K562 (cell line): ENCODE results near the gene NUP50. TPM values are rescaled to one million over a fixed set of nuclear protein-coding genes. Genes with fewer than 3 reads are reported as not detected.

Experiments
- CREBBP ChIP-seq: IDR thresholded peaks from one replicate; pipeline ENCODE4 v1.6.1; 2012; ENCODE audit warnings: low read depth, mild to moderate bottlenecking, control low read depth, inconsistent platforms, low read length
- CUX1 ChIP-seq: fragments of 200-800 bp; sonication (Bioruptor generic); IDR thresholded peaks from 2 replicates; pipeline ENCODE4 v1.6.1; 2016; ENCODE audit warnings: missing genetic modification characterization, missing compliant biosample characterization
- CXXC5 ChIP-seq: fragments of 250-450 bp; sonication (Bioruptor Pico); IDR thresholded peaks from 2 replicates; pipeline ENCODE4 v1.8.0; 2022; ENCODE audit warnings: inconsistent platforms, mild to moderate bottlenecking, moderate library complexity
- EP300 ChIP-seq: IDR thresholded peaks from 2 replicates; pipeline ENCODE4 v1.6.1; 2012; ENCODE audit warnings: low read length, improper control_type of control experiment
- EWSR1 ChIP-seq: fragments of 450-650 bp; IDR thresholded peaks from 2 replicates; pipeline ENCODE4 v1.6.1; 2018; ENCODE audit warnings: borderline replicate concordance, mild to moderate bottlenecking, low read depth, moderate library complexity; ENCODE audit not compliant: partially characterized antibody
- FOXA1 ChIP-seq: fragments of 450-650 bp; IDR thresholded peaks from 2 replicates; pipeline ENCODE4 v1.6.1; 2016; ENCODE audit warnings: mild to moderate bottlenecking, borderline replicate concordance
- HMGN3 ChIP-seq: IDR thresholded peaks from 2 replicates; pipeline ENCODE4 v1.6.1; 2011; ENCODE audit warnings: borderline replicate concordance, low read depth, mild to moderate bottlenecking, mixed read lengths, low read length; ENCODE audit not compliant: insufficient read length; ENCODE audit errors: extremely low read depth
- ID3 ChIP-seq, 2 experiments: fragments of 250-450 bp in 1 of 2; fragments of 450-650 bp in 1 of 2; sonication (Bioruptor Pico) in 1 of 2; IDR thresholded peaks; 2 replicates each; pipeline versions ENCODE4 v1.6.1 to v1.8.0; 2016 to 2021; ENCODE audit warnings: mild to moderate bottlenecking in 2 of 2, moderate library complexity in 2 of 2, missing compliant biosample characterization in 1 of 2, missing genetic modification characterization in 1 of 2
- RNF219 ChIP-seq: fragments of 250-450 bp; sonication (Bioruptor Pico); IDR thresholded peaks from 2 replicates; pipeline ENCODE4 v1.5.0; 2022; ENCODE audit warnings: mild to moderate bottlenecking
- SIN3B ChIP-seq: fragments of 450-650 bp; IDR thresholded peaks from 2 replicates; pipeline ENCODE4 v1.6.1; 2017; ENCODE audit warnings: low read depth, mild to moderate bottlenecking, moderate library complexity
- THAP12 ChIP-seq: fragments of 250-450 bp; sonication (Bioruptor Pico); IDR thresholded peaks from 2 replicates; pipeline ENCODE4 v1.9.0; 2021; ENCODE audit warnings: mild to moderate bottlenecking, inconsistent platforms
- ZNF239 ChIP-seq: fragments of 250-450 bp; sonication (Bioruptor Pico); IDR thresholded peaks from 2 replicates; pipeline ENCODE4 v1.4.0; 2020; ENCODE audit warnings: mild to moderate bottlenecking
- polyA plus RNA-seq, 8 experiments: library from polyadenylated mRNA; depleted of rRNA in 4 of 8; stranded (reverse) in 5 of 8; unstranded in 3 of 8; fragments of >200 nt; fragmentation: Nextera tagmentation in 2 of 8; fragmentation: Illumina TruSeq in 1 of 8; extraction: Ambion mirVana in 2 of 8; extraction: Trizol in 1 of 8; gene quantifications; 2 replicates each; pipeline versions ENCODE4 v1.2.1 to v1.2.3, GENCODE V29; 2011 to 2014; ENCODE audit warnings: inconsistent platforms in 1 of 8, missing spikeins in 1 of 8
- total RNA-seq, 7 experiments: library from RNA; depleted of rRNA in 6 of 7; stranded (reverse); fragments of >200 nt in 6 of 7; fragmentation: Illumina TruSeq in 2 of 7; extraction: Trizol in 2 of 7; gene quantifications; 2 replicates each; pipeline versions ENCODE4 v1.2.1 to v1.2.3, GENCODE V29; 2011 to 2021; ENCODE audit warnings: low replicate concordance in 1 of 7
- TF ChIP-seq, protein P1 (sequence below): fragments of 250-450 bp; sonication (Bioruptor Pico); IDR thresholded peaks from 2 replicates; pipeline ENCODE4 v1.5.0; 2021; ENCODE audit warnings: mild to moderate bottlenecking, borderline replicate concordance

NUP50 gene
- total and polyA plus RNA-seq, 9 of the 15 experiments (the other 6 are each of a cell fraction or from before 2014, with no cell fraction given): 23.8 to 83.7 (median 55.3) TPM

DNA sequence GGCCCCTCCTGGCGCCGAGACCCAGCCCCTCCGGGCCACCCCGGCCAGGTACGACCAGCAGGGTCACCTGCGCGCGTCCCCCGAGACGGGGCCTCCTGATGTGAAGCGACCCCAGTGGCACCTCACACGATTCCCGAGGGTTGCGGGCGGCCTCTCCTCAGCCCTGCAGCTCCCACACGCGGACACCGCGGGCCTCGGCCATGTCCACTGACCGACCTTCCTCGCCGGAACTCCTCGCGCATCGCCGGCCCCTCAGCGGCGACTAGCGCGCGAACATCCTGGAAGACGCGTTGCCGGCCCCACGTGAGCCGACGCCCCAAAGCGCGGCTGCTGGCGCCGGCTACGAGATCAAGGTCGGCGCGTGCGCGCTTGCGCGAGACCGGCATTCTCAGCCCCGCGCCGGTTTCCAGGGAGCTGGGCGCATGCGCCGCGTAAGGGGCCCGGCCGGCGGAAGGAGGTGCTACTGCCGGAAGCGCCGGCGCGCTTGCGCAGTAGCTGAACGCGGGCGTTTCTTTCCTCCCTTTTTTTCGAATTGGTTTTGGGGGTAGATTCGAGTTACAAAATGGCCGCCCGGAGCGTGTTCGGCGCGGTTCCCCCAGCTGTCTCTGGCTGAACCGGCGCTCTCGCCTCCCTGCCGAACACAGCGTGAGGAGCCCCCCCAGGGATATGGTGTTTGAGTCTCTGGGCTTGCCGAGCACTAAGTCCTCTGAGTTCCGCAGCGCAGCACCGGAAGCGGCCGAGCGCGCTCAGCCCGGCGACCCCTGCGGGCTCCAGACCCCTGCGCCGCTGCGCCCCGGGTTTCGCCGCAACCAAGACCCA is at the start of gene NUP50 (continued):
- TF ChIP-seq CXXC5 (CRISPR knock-in tag): peak; percentile 98
- no peak for TF ChIP-seq CREBBP
- TF ChIP-seq SIN3B: no peak
- no peak for TF ChIP-seq EWSR1
- peak; percentile 16 for TF ChIP-seq HMGN3
- no peak for TF ChIP-seq EP300
- TF ChIP-seq, protein P1, sequence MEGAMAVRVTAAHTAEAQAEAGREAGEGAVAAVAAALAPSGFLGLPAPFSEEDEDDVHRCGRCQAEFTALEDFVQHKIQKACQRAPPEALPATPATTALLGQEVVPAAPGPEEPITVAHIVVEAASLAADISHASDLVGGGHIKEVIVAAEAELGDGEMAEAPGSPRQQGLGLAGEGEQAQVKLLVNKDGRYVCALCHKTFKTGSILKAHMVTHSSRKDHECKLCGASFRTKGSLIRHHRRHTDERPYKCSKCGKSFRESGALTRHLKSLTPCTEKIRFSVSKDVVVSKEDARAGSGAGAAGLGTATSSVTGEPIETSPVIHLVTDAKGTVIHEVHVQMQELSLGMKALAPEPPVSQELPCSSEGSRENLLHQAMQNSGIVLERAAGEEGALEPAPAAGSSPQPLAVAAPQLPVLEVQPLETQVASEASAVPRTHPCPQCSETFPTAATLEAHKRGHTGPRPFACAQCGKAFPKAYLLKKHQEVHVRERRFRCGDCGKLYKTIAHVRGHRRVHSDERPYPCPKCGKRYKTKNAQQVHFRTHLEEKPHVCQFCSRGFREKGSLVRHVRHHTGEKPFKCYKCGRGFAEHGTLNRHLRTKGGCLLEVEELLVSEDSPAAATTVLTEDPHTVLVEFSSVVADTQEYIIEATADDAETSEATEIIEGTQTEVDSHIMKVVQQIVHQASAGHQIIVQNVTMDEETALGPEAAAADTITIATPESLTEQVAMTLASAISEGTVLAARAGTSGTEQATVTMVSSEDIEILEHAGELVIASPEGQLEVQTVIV (CRISPR knock-in tag): no peak
- no peak for TF ChIP-seq CUX1 (CRISPR knock-in tag)
- no peak for TF ChIP-seq THAP12
- no peak for TF ChIP-seq RNF219 (CRISPR knock-in tag)
- no peak for TF ChIP-seq ID3 (CRISPR knock-in tag; IDR thresholded peaks at IDR 0.05)
- no peak for TF ChIP-seq ID3 (tag; IDR thresholded peaks at IDR 0.05)
- no peak for TF ChIP-seq ZNF239
- no peak for TF ChIP-seq FOXA1
